HG03108 (cell line): Measurements from ENCODE around the gene ZCWPW1.
"Not testable (repeated sequence)": the region's sequence is repeated elsewhere in the genome, so short reads cannot be mapped to it uniquely, and the experiment has no call there.

Experiments used
- ATAC-seq: cut with Tn5 transposase; IDR thresholded peaks from one replicate; pipeline ENCODE4 v1.9.1; 2021; ENCODE audit warnings: moderate library complexity; ENCODE audit not compliant: unreplicated experiment

ZCWPW1 gene

DNA sequence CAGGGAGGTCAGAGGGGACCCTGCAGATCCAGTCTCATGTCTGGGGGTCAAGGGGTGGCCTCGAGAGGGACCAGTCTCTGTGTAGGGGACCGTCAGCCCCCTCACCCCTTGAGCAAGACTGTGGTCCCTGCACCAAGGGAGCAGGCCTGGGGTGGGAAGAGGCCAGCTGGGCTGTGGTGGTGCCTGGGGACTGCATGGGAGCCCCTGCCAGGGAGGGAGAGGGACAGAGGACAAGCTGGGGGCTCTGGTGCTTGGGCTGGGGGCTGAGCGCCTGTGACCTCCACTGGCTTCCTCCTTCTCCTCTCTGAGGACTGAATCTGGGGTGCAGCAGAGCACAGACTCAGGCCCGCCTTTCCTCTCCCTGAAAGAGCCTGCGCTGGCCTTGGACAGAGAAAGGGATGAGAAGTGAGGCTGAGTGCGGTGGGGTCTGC is 71.4 kb downstream of the ZCWPW1 start:
- no peak for ATAC-seq

DNA sequence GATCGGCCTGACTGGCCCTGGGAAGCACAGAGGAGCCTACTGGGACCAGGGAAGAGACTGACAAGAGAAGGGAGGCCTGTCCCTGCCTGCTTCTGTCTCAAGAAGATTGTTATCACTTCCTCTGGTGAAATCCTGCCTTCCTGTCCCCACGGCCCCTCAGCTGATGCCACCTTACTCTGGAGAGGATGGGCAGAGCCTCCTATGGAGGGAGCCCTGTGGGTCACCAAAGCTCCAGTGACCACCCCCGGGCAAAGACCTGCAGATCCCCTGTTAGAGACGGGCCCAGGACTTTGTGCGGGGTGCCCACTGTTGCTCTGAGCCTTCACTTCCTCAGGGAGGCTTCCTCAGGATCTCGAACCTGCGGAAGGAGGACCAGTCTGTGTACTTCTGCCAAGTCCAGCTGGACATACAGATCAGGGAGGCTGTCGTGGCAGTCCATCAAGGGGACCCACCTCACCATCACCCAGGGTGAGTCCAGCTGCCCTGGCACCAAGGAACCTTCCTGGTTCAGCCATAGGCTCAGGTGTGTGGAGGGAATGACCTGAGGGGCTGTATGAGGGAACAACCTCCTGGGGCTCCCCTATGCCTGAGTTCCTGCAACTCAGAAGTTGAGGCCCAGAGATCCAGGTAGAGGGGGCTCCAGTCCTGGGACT is 72.0 kb downstream of the ZCWPW1 start:
- no peak for ATAC-seq

DNA sequence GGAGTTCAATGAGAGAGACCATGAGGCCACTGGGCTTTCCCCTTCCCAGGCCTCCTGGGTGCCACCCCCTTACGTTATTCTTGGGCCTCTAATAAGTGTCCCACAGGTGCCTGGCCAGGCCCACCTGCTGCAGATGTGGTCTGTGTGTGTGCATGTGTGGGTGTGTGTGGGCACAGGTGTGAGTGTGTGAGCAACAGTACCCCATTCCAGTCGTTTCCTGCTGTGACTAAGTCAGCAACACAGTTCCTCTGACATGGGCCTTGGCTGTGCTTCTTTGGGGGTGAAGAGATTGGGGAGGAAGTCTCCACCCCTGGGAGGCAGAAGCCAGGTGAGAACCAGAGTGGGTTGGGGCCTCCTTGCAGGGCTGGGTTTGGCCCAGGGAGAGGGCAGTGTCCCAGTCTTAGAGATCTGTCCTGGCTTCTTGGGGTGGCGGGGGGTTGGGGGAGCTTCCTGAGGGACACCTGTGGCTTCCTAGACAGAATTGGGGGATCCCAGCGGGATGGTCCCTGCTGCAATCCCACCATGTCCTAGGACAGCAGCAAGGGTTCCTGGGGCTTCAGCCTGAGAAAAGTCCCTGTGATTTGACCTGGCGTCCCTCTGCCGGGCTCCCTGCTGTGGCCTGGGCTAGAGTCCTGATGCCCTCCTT is 74.7 kb downstream of the ZCWPW1 start:
- ATAC-seq = no peak

DNA sequence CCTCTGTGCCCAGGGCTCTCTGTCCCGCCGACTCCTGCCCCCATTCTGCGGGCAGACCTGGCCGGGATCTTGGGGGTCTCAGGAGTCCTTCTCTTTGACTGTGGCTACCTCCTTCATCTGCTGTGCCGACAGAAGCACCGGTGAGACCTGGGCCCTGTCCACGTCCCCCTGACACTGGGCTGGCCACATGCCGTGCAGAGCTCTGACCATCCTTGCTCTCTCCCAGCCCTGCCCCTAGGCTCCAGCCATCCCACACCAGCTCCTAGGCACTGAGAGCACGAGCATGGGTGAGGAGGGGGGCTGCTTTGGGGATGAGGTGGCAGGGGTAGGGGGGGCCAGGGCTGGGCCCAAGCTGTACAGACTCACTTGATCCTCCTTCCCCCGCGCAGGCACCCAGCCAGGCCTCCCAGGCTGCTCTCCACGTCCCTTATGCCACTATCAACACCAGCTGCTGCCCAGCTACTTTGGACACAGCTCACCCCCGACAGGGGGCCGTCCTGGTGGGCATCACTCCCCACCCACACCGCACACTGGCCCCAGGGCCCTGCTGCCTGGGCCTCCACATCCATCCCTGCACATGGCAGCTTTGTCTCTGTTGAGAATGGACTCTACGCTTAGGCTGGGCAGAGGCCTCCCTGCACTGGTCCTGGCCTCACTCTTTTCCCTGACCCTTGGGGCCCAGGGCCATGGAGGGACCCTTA is 75.4 kb downstream of the ZCWPW1 start:
- ATAC-seq = no peak

DNA sequence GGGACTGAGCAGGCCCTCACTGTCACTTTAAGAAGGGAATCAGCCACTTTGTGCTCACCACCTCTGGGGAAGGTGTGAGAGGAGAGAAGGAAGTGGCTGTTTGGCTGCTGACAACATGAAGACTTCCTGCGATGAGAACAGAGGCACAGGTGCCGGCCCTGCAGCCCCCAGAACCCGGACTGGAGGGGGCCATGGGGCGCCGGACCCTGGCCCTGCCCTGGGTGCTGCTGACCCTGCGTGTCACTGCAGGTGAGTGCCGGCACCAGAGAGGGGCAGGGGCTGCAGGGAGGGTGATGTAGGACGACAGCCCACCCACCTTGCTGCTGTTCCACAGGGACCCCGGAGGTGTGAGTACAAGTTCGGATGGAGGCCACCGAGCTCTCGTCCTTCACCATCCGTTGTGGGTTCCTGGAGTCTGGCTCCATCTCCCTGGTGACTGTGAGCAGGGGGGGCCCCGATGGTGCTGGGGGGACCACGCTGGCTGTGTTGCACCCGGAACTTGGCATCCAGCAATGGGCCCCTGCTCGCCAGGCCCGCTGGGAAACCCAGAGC is 76.2 kb downstream of the ZCWPW1 start:
- not testable (repeated sequence) for ATAC-seq

DNA sequence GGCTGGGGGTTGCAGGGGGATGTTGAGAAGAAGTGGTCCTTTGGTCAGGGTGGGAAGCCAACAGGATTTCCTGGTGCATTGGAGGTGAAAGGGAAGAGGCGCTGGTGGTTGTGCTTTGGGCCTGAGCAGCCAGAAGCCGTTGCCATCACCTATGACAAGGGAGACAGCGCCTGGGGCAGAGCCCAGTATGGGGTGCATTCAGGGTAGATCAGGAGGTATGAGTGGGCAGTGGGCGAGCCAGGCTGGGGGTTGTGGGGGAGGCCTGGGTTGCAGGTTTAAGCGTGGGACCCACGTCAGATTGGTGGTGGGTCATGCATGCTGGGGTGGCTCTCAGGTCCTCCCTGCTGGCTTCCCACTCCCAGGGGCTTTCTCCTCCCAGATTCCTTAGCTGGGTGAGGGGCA is 76.8 kb downstream of the ZCWPW1 start:
- no peak for ATAC-seq
